SK-N-SH treated with all-trans-retinoic acid at 6 μM for 48 hours (cell line): ENCODE results near the gene C11orf52.

Source experiments
- ARNTL ChIP-seq: fragments of 450-650 bp; formaldehyde crosslinking; IDR thresholded peaks from 2 replicates; pipeline ENCODE4 v1.5.0; 2020; ENCODE audit warnings: low read depth, mild to moderate bottlenecking, moderate library complexity, borderline replicate concordance
- CREB5 ChIP-seq: fragments of 250-450 bp; sonication (Bioruptor Pico); IDR thresholded peaks from 2 replicates; pipeline ENCODE4 v1.5.1; 2020; ENCODE audit warnings: low read depth, mild to moderate bottlenecking, moderate library complexity
- CSDC2 ChIP-seq: fragments of 250-450 bp; sonication (Bioruptor Pico); IDR thresholded peaks from 2 replicates; pipeline ENCODE4 v1.5.0; 2020; ENCODE audit warnings: mild to moderate bottlenecking, moderate library complexity
- CSRNP3 ChIP-seq: fragments of 250-450 bp; sonication (Bioruptor Pico); IDR thresholded peaks from 2 replicates; pipeline ENCODE4 v1.5.1; 2021; ENCODE audit warnings: mild to moderate bottlenecking, moderate library complexity
- PATZ1 ChIP-seq: fragments of 250-450 bp; sonication (Bioruptor Pico); IDR thresholded peaks from 2 replicates; pipeline ENCODE4 v1.8.0; 2020; ENCODE audit warnings: mild to moderate bottlenecking, moderate library complexity, borderline replicate concordance
- POU6F1 ChIP-seq: fragments of 250-450 bp; sonication (Bioruptor Pico); IDR thresholded peaks from 2 replicates; pipeline ENCODE4 v1.8.0; 2021; ENCODE audit warnings: low read depth, mild to moderate bottlenecking, moderate library complexity, borderline replicate concordance
- PPARA ChIP-seq: fragments of 250-450 bp; sonication (Bioruptor Pico); IDR thresholded peaks from 2 replicates; pipeline ENCODE4 v1.5.0; 2020; ENCODE audit warnings: mild to moderate bottlenecking, borderline replicate concordance
- RARB ChIP-seq: fragments of 250-450 bp; sonication (Bioruptor Pico); IDR thresholded peaks from 2 replicates; pipeline ENCODE4 v1.8.0; 2021; ENCODE audit warnings: mild to moderate bottlenecking, moderate library complexity
- SNAI2 ChIP-seq: fragments of 250-450 bp; sonication (Bioruptor Pico); IDR thresholded peaks from 2 replicates; pipeline ENCODE4 v1.5.0; 2020; ENCODE audit warnings: mild to moderate bottlenecking, moderate library complexity
- TCF4 ChIP-seq: fragments of 250-450 bp; sonication (Bioruptor Pico); IDR thresholded peaks from 2 replicates; pipeline ENCODE4 v1.8.0; 2021; ENCODE audit warnings: mild to moderate bottlenecking, moderate library complexity, borderline replicate concordance
- TOX ChIP-seq: fragments of 250-450 bp; sonication (Bioruptor Pico); IDR thresholded peaks from 2 replicates; pipeline ENCODE4 v1.8.0; 2021; ENCODE audit warnings: mild to moderate bottlenecking, moderate library complexity, borderline replicate concordance
- TSHZ2 ChIP-seq: fragments of 250-450 bp; sonication (Bioruptor Pico); IDR thresholded peaks from 2 replicates; pipeline ENCODE4 v1.5.0; 2020; ENCODE audit warnings: mild to moderate bottlenecking, moderate library complexity
- ZFP3 ChIP-seq: fragments of 250-450 bp; sonication (Bioruptor Pico); IDR thresholded peaks from 2 replicates; pipeline ENCODE4 v1.5.0; 2020; ENCODE audit warnings: mild to moderate bottlenecking, moderate library complexity
- ZNF70 ChIP-seq: fragments of 450-650 bp; formaldehyde crosslinking; IDR thresholded peaks from 2 replicates; pipeline ENCODE4 v1.5.0; 2020; ENCODE audit warnings: mild to moderate bottlenecking, moderate library complexity

GRCh38 chr11:111886844-111887243, 31.9 kb upstream of the C11orf52 start:
- TF ChIP-seq ARNTL (CRISPR knock-in tag) (no peak), CSDC2 (CRISPR knock-in tag) (no peak), POU6F1 (no peak), ZNF70 (CRISPR knock-in tag) (no peak), RARB (CRISPR knock-in tag) (no peak), ZFP3 (CRISPR knock-in tag) (no peak), TSHZ2 (CRISPR knock-in tag) (no peak), SNAI2 (CRISPR knock-in tag) (no peak), TCF4 (CRISPR knock-in tag) (no peak), TOX (no peak), PPARA (CRISPR knock-in tag) (no peak), PATZ1 (no peak), CSRNP3 (no peak), CREB5 (CRISPR knock-in tag) (no peak)
